Prostate gland (tissue), 2 donors: ENCODE results near the gene SH3RF2.

Source experiments
- POLR2A ChIP-seq: fragments of 450-650 bp; IDR thresholded peaks from one replicate; pipeline ENCODE4 v1.6.1; 2016; ENCODE audit warnings: antibody characterized with exemption, mild to moderate bottlenecking
- POLR2AphosphoS5 ChIP-seq: sonication (generic); formaldehyde crosslinking; IDR thresholded peaks from one replicate; pipeline ENCODE4 v1.6.1; 2017; ENCODE audit warnings: antibody characterized with exemption
- TF ChIP-seq, protein P1 (sequence below), 4 experiments: fragments of 200-600 bp in 2 of 4; fragments of 450-650 bp in 2 of 4; sonication (generic) in 2 of 4; IDR thresholded peaks; 1 replicate in 3 of 4; 2 replicates in 1 of 4; pipeline ENCODE4 v1.5.1; 2016 to 2019; ENCODE audit warnings: antibody characterized with exemption in 4 of 4, mild to moderate bottlenecking in 2 of 4, moderate library complexity in 2 of 4

- TF ChIP-seq, protein P1, sequence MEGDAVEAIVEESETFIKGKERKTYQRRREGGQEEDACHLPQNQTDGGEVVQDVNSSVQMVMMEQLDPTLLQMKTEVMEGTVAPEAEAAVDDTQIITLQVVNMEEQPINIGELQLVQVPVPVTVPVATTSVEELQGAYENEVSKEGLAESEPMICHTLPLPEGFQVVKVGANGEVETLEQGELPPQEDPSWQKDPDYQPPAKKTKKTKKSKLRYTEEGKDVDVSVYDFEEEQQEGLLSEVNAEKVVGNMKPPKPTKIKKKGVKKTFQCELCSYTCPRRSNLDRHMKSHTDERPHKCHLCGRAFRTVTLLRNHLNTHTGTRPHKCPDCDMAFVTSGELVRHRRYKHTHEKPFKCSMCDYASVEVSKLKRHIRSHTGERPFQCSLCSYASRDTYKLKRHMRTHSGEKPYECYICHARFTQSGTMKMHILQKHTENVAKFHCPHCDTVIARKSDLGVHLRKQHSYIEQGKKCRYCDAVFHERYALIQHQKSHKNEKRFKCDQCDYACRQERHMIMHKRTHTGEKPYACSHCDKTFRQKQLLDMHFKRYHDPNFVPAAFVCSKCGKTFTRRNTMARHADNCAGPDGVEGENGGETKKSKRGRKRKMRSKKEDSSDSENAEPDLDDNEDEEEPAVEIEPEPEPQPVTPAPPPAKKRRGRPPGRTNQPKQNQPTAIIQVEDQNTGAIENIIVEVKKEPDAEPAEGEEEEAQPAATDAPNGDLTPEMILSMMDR (IDR thresholded peaks at IDR 0.05), result no peak
- TF ChIP-seq POLR2A, result no peak
- no peak for TF ChIP-seq POLR2AphosphoS5
These were observed 161.7 kb downstream of the SH3RF2 start for GRCh38 chr5:146098047-146098446.
